ENCODE results near the gene TMEM183A.
"Not testable (repeated sequence)": the region's sequence is repeated elsewhere in the genome, so short reads cannot be mapped to it uniquely, and the experiment has no call there.

The TMEM183A gene

GRCh38 chr1:203006948-203007871, at the start of gene TMEM183A:
TSS of gene TMEM183A (plus strand) at chr1:203007374. CDS start at chr1:203007466, 92 bp downstream.
- DNase-seq, result peak; percentile 71 to 91

DNA sequence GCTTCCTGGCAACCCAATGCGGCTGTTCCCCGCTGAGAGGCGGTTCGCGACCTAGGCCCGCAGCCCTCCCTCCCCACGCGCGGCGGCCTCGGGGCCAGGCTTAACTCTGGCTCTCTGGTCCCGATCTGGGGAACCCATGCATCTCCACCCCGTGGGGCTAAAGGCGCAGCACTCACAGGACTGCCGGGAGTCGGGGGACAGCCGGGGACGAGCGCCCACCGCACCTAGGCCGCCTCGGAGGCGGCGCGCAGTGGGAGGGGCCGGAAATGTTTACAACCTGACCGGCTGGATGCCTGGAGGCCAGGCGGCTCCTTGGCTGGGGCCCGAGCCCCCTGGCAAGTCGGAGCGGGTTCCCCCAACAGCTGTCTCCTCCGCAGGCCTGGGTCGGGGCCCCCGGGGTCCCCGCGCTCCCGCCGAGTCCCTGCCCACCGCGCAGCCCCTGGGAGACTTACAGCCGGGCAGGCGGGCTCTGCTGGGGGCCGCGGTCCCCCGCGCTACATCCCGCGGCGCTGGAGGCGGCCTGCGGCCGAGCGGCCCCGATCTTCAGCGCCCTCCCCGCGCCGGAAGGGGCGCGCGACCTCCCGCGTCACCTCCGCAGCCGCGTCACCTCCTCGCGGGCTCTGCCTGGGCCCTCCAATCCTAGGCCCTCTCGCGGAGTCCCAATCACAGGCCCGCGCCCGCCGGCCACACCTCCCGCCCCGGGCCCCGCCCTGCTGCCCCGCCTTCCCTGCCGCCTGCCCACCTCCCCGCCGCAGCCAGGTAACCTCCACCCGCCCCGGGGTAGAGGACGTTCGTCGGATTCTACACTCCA, 49.2 kb upstream of the TMEM183A start, which contains the start of gene ADIPOR1:
ADIPOR1 (minus strand) TSS at position 580 of the 811 bp plus-strand sequence. CDS start 7,242 bp downstream, outside the sequence.
- peak; percentile 41 to 81 for DNase-seq

GRCh38 chr1:202958544-202959275, 48.5 kb upstream of the TMEM183A start:
- DNase-seq, result no peak

GRCh38 chr1:202959276-202959620, 47.9 kb upstream of the TMEM183A start:
- DNase-seq, result no peak

DNA sequence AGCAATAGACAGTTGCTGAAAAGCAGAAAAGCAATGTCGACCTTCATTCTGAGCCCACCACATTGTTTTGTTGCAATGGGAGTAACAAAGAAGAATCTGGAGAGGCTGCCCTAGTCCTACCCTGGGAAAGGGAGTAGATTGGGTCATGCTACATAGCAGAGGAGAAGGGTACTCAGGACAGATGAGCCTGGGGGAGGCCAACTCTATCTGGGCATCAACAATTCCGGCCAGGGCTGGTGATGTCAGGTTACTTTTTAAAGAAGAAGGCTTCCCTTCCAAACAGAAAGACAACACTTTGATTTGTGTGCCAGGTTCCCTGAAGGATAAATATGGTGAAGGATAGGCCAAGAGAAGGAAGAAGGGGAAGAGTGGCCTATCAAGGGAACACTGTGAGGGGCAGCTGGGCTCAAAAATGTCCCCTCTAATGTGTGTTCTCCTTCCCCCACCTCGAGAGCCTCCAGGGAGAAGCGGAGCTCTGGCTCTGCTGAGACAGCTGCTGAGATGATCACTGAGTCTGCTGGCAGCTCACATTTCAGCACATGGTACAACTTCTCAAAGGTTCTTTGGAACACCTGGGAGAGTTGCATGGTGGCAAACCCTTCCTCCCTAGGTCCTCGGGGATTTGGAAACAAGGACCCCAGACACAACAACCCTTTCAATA, 45.8 kb upstream of the TMEM183A start:
- DNase-seq, result no peak

DNA sequence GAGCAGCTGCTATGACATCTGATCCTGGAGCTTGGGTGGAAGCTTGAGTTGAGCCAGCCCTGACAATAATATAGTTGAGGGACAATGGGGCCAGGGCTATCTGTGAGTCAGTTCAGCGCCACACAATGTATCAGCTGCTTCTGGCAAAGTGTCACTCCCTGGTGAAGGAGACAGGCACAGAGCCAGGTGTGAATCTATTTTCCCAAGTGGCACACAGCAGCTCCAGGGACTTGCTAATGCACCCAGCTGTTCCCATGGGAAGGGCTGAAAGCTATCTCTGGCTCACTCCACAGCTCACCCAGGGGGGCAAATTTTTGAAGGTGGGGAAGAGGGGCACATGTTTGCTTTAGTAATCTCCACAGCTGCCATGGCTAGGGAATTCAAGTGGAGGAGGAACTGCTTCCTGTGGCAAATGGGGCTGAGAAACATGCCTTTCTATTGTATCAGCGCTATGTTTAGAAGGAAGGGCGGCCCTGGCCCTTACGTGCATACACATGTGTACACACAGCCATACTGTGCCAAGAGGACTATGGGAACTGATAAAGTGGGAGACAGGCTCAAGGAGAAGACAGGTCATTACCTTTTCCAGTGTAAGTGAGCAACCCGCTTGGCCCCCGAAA, 42.3 kb upstream of the TMEM183A start:
- no peak for DNase-seq

- no peak for DNase-seq
Measured at GRCh38 chr1:202965422-202965821, 41.8 kb upstream of the TMEM183A start.

- no peak for DNase-seq
Measured at GRCh38 chr1:202966006-202966898, 40.9 kb upstream of the TMEM183A start.

DNA sequence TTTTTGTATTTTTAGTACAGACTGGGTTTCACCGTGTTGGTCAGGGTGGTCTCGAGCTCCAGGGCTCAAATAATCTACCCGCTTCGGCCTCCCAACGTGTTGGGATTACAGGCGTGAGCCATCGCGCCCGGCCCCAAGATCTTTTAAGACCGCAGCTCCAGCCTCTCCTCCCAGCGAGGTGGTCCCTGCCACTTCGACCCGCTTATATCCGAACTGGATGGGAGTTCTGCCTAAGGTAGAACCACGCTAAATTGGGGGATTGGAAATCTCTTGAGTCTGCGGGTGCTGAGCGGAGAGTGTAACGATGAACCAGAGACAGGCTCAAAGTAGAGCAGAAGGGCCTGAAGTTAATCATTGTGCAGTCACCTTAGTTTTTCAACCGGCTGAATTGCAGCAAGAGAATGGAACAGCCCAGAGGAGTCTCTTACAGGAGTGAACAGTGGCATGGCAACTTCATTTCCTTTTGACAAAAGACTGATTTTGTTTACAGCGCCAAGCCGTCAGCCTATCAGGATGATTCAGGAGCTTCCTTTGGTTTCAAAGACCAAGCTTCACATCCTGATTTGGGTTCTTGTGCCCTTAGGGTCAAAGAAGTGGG, 39.4 kb upstream of the TMEM183A start:
- no peak for DNase-seq

DNA sequence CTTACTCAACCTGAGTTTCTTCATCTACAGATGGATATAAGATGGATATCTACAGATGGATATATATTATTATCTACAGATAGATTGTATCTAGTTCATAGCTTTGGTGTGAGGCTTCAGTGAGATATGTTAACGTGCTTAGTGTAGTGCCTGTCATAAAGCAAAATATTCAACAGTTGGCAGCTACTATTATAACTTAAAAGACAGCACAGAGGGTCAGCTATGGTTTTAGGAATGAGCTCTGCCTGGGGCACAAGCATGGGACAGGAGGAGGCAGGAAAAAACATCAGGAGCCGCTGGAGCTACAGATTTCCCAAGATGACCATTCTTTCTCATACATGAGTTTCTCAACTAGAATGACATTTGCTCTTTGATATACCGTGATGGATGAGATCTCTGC, 38.8 kb upstream of the TMEM183A start:
- DNase-seq, result no peak

- no peak for DNase-seq
Measured at GRCh38 chr1:202968895-202969295, 38.3 kb upstream of the TMEM183A start.

DNA sequence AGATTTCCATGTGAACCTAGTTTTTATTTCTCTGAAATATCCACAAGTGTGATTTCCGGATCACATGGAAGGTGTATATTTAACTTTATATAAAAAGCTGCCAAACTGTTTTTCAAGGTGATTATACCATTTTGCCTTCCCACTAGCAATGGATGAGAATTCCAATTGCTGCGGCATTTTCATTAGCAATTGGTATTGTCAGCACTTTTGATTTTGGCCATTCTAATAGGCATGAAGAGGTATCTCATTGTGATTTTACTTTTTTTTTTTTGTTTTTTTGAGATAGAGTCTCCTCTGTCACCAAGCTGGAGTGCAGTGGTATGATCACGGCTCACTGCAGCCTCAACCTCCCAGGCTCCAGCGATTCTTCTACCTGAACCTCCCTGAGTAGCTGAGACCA, 35.1 kb upstream of the TMEM183A start:
- DNase-seq, result no peak

GRCh38 chr1:202974856-202975255, 32.3 kb upstream of the TMEM183A start:
- no peak for DNase-seq

DNA sequence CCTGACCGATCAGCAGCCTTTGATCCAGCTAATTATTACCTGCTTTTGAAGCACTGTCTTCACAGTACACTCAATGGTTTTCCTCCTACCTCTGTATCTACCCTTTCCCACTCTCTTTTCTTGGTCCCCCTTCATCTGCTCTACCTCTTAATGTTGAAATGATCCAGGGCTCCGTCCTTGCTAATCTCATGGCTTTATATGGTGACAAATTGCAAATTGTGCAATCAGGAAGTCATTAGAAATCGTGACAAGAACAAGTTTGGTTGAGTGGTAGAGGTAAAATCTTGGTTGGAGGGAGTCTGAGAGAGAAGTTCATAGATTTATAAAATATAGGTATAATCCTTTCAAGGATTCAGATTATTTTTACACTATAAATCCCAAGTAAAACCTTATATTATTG, 30.5 kb upstream of the TMEM183A start:
- DNase-seq, result no peak

DNA sequence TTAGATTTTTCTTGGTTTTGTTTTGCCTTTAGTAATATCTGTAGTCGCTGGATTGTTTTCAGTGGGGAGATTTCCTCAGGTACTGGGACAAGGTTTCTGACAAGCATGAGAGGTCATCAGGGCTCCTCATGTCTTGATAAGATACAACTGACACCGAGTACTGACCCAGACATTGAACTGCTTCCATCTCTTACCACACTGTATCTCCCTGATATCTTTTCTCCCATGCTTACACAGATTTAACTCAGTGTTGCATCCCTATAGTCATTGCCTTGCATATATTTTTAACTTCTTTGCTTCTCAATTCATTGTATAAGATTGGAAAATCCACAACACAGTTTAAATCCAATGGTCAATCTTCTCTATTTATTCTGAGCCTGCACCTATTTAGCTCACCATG, 27.7 kb upstream of the TMEM183A start:
- no peak for DNase-seq

DNA sequence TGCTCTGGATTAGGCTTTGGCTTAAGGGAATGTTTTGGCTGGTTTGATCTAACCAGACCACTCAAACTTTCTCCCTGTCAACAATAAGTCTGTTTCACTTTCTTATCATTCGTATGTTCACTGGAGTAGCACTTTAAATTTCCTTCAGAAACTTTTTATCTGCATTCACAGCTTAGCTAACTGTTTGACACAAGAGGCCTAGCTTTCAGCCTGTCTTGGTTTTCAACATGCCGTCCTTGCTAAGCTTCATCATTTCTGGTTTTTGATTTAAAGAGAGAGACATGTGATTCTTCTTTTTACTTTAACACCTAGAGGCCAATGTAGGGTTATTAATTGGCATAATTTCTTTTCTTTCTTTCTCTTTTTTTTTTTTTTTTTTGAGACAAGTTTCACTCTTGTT, 25.2 kb upstream of the TMEM183A start:
- no peak for DNase-seq

DNA sequence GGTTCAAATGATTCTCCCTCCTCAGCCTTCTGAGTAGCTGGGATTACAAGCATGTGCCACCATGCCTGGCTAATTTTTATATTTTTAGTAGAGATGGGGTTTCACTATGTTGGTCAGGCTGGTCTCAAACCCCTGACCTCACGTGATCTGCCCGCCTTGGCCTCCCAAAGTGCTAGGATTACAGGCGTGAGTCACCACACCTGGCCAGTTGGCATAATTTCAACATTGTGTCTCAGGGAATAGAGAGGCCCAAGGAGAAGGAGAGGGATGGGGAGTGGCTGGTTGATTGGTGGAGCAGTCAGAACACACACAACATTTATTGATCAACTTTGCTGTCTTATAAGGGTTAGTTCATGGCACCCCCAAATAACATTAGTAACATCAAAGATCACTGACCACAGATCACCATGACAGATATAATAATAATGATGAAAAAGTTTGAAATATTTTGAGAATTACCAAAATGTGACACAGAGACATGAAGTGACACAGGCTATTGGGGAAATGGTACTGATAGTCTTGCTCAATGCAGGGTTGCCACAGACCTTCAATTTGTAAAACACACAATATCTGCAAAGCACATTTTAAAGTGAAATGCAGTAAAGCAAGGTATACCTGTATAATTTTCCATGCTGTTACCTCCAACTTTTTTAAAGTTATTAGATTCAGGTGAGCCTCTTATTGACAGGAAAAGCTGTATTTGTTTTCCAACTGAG, 24.3 kb upstream of the TMEM183A start:
- DNase-seq, result no peak

DNA sequence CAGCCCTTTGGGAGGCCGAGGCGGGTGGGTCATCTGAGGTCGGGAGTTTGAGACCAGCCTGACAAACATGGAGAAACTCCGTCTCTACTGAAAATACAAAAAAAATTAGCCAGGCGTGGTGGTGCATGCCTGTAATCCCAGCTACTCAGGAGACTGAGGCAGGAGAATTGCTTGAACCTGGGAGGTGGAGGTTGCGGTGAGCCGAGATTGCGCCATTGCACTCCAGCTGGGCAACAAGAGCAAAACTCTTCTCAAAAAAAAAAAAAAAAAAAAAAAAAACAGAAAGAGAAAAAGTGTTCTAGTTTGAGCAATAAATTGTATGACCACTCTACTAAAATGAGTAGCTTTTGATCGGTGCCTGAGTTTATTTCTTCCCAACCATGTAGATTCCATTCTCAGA, 21.1 kb upstream of the TMEM183A start:
- not testable (repeated sequence) for DNase-seq

DNA sequence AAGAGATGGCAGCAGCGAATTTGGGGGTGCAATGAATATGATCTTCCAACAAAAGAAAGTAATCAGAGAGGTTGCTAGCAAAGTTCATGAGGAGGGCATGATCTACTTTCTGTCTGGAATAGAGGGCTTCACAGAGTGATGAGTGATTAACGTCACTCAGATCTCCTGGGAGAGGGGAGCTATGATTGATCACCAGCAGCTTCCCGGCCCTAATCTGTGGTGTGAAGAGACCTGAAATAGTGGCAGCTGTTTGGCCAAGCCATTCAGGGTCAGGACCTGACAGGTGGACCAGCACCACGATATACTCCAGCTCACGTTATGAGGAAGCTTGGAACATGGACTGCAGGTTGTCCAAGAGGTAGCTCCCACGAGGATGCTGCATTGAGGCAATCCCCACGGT, 19.9 kb upstream of the TMEM183A start:
- DNase-seq, result no peak

Data from cerebellar nuclear complex (tissue), 1 donor.